ENCODE data around the gene ITGB1. TPM values are rescaled to one million over a fixed set of nuclear protein-coding genes. Genes with fewer than 3 reads are reported as not detected.

The ITGB1 gene
- total and polyA plus RNA-seq, 4 donors, result 678 to 1,426 (median 784) TPM

- peaks cover 3 to 19% of the 10 kb centered on the region in 2 donors for H3K4me1 ChIP-seq (ENCODE audit: control insufficient read depth in 1 of 2, insufficient read depth in 2 of 2, low read length in 2 of 2)
- intact Hi-C loops (cut with DNase I), result no loop called here
Measured at GRCh38 chr10:32955299-32955772, 2.7 kb downstream of the ITGB1 start.

GRCh38 chr10:32954545-32955298 is 3.3 kb downstream of the ITGB1 start:
- intact Hi-C loops (cut with DNase I), result no loop called here
- WGBS, 2 donors, result 6 to 9% methylated on average over 8 of the region's 8 CpGs
- Histone ChIP-seq H3K36me3 (ENCODE audit: control insufficient read depth in 1 of 2, insufficient read depth in 2 of 2, low read length in 1 of 2) (no peaks in the 10 kb centered on the region), H3K4me3 (ENCODE audit: low read length in 2 of 2) (peak overlapping the region; percentile 75 to 97), H3K27me3 (ENCODE audit: control insufficient read depth in 1 of 2, insufficient read depth in 2 of 2, low read length in 1 of 2) (no peaks in the 10 kb centered on the region), H3K27ac (ENCODE audit: low read depth in 1 of 2, low read length in 2 of 2) (no peak overlapping the region), H3K9me3 (ENCODE audit: control insufficient read depth, low read length) (no peaks in the 10 kb centered on the region), H3K4me1 (ENCODE audit: control insufficient read depth in 1 of 2, insufficient read depth in 2 of 2, low read length in 2 of 2) (peaks cover 3 to 17% of the 10 kb centered on the region in 2 donors)
- DNase-seq (no peak), ATAC-seq (ENCODE audit: low FRiP score) (no peak)

More at GRCh38 chr10:32955299-32955772, 2.7 kb downstream of the ITGB1 start:
- no peak overlapping the region for H3K27ac ChIP-seq (ENCODE audit: low read depth in 1 of 2, low read length in 2 of 2)
- WGBS, 2 donors, result 8 to 9% methylated on average over 4 of the region's 4 CpGs
- H3K4me3 ChIP-seq (ENCODE audit: low read length in 2 of 2), result peak overlapping the region; percentile 75 to 97
- ATAC-seq (ENCODE audit: low FRiP score) (no peak), DNase-seq (no peak)
- no peaks in the 10 kb centered on the region for H3K36me3 ChIP-seq (ENCODE audit: control insufficient read depth in 1 of 2, insufficient read depth in 2 of 2, low read length in 1 of 2)
- H3K9me3 ChIP-seq (ENCODE audit: control insufficient read depth, low read length), result no peaks in the 10 kb centered on the region
- H3K27me3 ChIP-seq (ENCODE audit: control insufficient read depth in 1 of 2, insufficient read depth in 2 of 2, low read length in 1 of 2), result no peaks in the 10 kb centered on the region

DNA sequence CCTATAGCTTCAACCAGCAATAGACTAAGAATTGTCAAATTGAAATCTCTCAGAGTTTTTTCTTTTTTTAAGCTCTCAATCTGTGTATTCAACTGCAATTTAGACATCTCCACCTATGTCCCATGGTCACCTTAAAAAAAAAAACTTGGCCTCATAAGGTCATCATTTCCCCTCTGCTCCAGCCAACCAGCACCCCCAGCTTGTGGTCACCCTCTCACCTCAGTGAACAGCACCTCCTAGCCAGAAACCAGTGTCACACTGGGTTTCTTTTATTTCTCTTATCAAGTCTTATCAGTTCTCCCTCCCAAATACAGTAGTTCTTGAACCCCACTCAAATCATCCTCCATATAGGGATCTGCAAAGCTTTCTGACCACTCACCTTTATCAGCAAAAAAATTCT is 4.0 kb downstream of the ITGB1 start:
- Histone ChIP-seq H3K9me3 (ENCODE audit: control insufficient read depth, low read length) (no peaks in the 10 kb centered on the region), H3K4me3 (ENCODE audit: low read length in 2 of 2) (peak overlapping the region in 1 of 2 donors; percentile 97), H3K4me1 (ENCODE audit: control insufficient read depth in 1 of 2, insufficient read depth in 2 of 2, low read length in 2 of 2) (peaks cover 3 to 15% of the 10 kb centered on the region in 2 donors), H3K27ac (ENCODE audit: low read depth in 1 of 2, low read length in 2 of 2) (peak overlapping the region in 1 of 2 donors; percentile 40), H3K36me3 (ENCODE audit: control insufficient read depth in 1 of 2, insufficient read depth in 2 of 2, low read length in 1 of 2) (no peaks in the 10 kb centered on the region), H3K27me3 (ENCODE audit: control insufficient read depth in 1 of 2, insufficient read depth in 2 of 2, low read length in 1 of 2) (no peaks in the 10 kb centered on the region)
- intact Hi-C loops (cut with DNase I), result no loop called here
- ATAC-seq (ENCODE audit: low FRiP score) (no peak), DNase-seq (no peak)

- Histone ChIP-seq H3K4me1 (ENCODE audit: control insufficient read depth in 1 of 2, insufficient read depth in 2 of 2, low read length in 2 of 2) (peaks cover 3 to 18% of the 10 kb centered on the region in 2 donors), H3K27ac (ENCODE audit: low read depth in 1 of 2, low read length in 2 of 2) (peak overlapping the region; percentile 32 to 40), H3K4me3 (ENCODE audit: low read length in 2 of 2) (peak overlapping the region in 1 of 2 donors; percentile 42), H3K36me3 (ENCODE audit: control insufficient read depth in 1 of 2, insufficient read depth in 2 of 2, low read length in 1 of 2) (no peaks in the 10 kb centered on the region), H3K27me3 (ENCODE audit: control insufficient read depth in 1 of 2, insufficient read depth in 2 of 2, low read length in 1 of 2) (no peaks in the 10 kb centered on the region), H3K9me3 (ENCODE audit: control insufficient read depth, low read length) (no peaks in the 10 kb centered on the region)
- 10 to 12% methylated on average over 6 of the region's 6 CpGs for WGBS, 2 donors
- intact Hi-C loops (cut with DNase I), result no loop called here
- no peak for ATAC-seq (ENCODE audit: low FRiP score)
- DNase-seq, result no peak
Measured at GRCh38 chr10:32953277-32953927, 4.6 kb downstream of the ITGB1 start.

DNA sequence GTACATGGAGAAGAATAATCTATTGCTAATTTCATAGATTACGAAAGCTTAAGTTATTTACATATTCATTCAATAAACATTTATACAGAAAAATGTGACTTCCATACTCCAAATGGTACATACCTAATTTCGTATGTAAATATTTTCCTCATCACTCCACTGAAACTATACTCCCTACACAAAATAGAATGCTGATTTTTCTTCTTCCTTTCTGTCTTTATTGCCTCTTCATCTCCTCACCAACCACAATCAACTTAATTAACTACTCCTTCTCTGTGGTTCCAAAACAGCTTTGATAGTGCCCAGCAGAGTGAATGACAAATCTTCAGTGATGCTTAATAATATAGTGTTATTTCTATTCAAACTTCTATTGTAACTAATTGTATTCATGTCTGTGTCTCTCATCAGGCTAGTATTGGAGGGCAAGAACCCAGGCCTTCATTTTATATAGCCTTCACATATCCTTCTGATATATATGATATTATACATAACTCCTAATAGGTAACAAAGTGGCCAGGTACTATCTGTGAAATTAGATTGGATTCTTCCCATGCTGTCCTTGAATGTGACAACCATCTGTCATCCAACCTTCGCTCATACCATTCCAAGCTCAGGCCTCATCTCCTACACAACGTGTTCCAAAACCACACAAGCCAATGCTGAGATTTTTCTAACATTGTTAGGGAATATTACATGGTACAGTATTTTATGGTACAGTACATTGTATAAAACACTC is 5.3 kb downstream of the ITGB1 start:
- no peak for ATAC-seq (ENCODE audit: low FRiP score)
- Histone ChIP-seq H3K4me3 (ENCODE audit: low read length in 2 of 2) (no peak overlapping the region), H3K27ac (ENCODE audit: low read depth in 1 of 2, low read length in 2 of 2) (no peak overlapping the region)

DNA sequence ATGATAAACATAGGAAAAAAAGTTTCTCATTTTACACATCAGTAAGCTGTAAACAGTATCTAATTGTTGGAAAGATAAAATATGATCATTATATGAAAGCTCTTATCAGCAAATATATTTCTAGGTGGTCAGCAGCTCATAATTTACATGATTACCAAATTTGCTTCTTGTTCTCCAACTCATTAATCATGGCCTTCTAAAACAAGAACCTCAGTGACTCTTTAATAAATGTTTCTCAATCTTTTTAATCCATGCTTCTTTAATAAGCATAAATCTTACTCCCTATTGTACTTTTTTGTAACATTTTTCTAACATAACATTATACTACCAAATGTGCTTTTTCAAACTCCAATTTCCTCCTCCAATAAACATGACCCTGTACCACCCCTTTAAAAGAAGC is 5.9 kb downstream of the ITGB1 start:
- Histone ChIP-seq H3K9me3 (ENCODE audit: control insufficient read depth, low read length) (no peaks in the 10 kb centered on the region), H3K4me1 (ENCODE audit: control insufficient read depth in 1 of 2, insufficient read depth in 2 of 2, low read length in 2 of 2) (peaks cover 3 to 19% of the 10 kb centered on the region in 2 donors), H3K4me3 (ENCODE audit: low read length in 2 of 2) (no peak overlapping the region), H3K27ac (ENCODE audit: low read depth in 1 of 2, low read length in 2 of 2) (no peak overlapping the region), H3K27me3 (ENCODE audit: control insufficient read depth in 1 of 2, insufficient read depth in 2 of 2, low read length in 1 of 2) (no peaks in the 10 kb centered on the region), H3K36me3 (ENCODE audit: control insufficient read depth in 1 of 2, insufficient read depth in 2 of 2, low read length in 1 of 2) (no peaks in the 10 kb centered on the region)
- DNase-seq (no peak), ATAC-seq (ENCODE audit: low FRiP score) (no peak)
- intact Hi-C loops (cut with DNase I), result no loop called here

More for the DNA sequence above, 5.3 kb downstream of the ITGB1 start:
- H3K4me1 ChIP-seq (ENCODE audit: control insufficient read depth in 1 of 2, insufficient read depth in 2 of 2, low read length in 2 of 2), result peaks cover 3 to 19% of the 10 kb centered on the region in 2 donors
- no peaks in the 10 kb centered on the region for H3K27me3 ChIP-seq (ENCODE audit: control insufficient read depth in 1 of 2, insufficient read depth in 2 of 2, low read length in 1 of 2)
- 72 to 76% methylated on average over 4 of the region's 4 CpGs for WGBS, 2 donors
- no peaks in the 10 kb centered on the region for H3K9me3 ChIP-seq (ENCODE audit: control insufficient read depth, low read length)
- intact Hi-C loops (cut with DNase I), result no loop called here
- no peak for DNase-seq
- no peaks in the 10 kb centered on the region for H3K36me3 ChIP-seq (ENCODE audit: control insufficient read depth in 1 of 2, insufficient read depth in 2 of 2, low read length in 1 of 2)

DNA sequence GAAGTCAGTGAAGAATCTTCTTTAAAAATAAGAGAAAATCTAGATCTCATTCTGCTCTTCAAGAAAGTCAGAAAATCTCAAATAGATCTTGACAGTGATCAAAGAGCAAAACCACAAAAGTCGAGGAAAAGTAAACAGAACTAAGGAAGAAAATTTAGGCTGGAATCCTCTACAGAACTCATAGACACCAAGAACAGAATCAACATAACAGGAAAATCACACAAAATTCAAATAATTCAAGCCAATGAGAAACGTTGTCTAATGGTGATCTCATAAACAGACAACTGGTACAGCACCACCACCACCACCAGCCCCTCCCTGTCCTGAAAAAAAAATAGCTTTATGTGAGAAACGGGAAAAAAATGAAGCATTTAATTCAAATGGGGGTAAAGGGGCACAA is 6.9 kb downstream of the ITGB1 start:
- Histone ChIP-seq H3K9me3 (ENCODE audit: control insufficient read depth, low read length) (no peaks in the 10 kb centered on the region), H3K27me3 (ENCODE audit: control insufficient read depth in 1 of 2, insufficient read depth in 2 of 2, low read length in 1 of 2) (no peaks in the 10 kb centered on the region), H3K4me3 (ENCODE audit: low read length in 2 of 2) (no peak overlapping the region), H3K36me3 (ENCODE audit: control insufficient read depth in 1 of 2, insufficient read depth in 2 of 2, low read length in 1 of 2) (no peaks in the 10 kb centered on the region), H3K4me1 (ENCODE audit: control insufficient read depth in 1 of 2, insufficient read depth in 2 of 2, low read length in 2 of 2) (peaks cover 3 to 19% of the 10 kb centered on the region in 2 donors), H3K27ac (ENCODE audit: low read depth in 1 of 2, low read length in 2 of 2) (no peak overlapping the region)
- ATAC-seq (ENCODE audit: low FRiP score) (no peak), DNase-seq (no peak)
- intact Hi-C loops (cut with DNase I), result no loop called here
- 16 to 18% methylated on average over 3 of the region's 3 CpGs for WGBS, 2 donors

- 43 to 44% methylated on average over 5 of the region's 5 CpGs for WGBS, 2 donors
- ATAC-seq (ENCODE audit: low FRiP score), result no peak
- intact Hi-C loops (cut with DNase I), result loop anchor here in 1 of 2 donors (1.0 kb wide), 1 partner anchor 15 kb away; no protein-coding TSS in a partner anchor
- DNase-seq, result no peak
- Histone ChIP-seq H3K4me1 (ENCODE audit: control insufficient read depth in 1 of 2, insufficient read depth in 2 of 2, low read length in 2 of 2) (peaks cover 3 to 19% of the 10 kb centered on the region in 2 donors), H3K9me3 (ENCODE audit: control insufficient read depth, low read length) (no peaks in the 10 kb centered on the region), H3K27ac (ENCODE audit: low read depth in 1 of 2, low read length in 2 of 2) (no peak overlapping the region), H3K4me3 (ENCODE audit: low read length in 2 of 2) (no peak overlapping the region), H3K36me3 (ENCODE audit: control insufficient read depth in 1 of 2, insufficient read depth in 2 of 2, low read length in 1 of 2) (no peaks in the 10 kb centered on the region), H3K27me3 (ENCODE audit: control insufficient read depth in 1 of 2, insufficient read depth in 2 of 2, low read length in 1 of 2) (no peaks in the 10 kb centered on the region)
Measured at GRCh38 chr10:32950591-32951108, 7.4 kb downstream of the ITGB1 start.
